ENCODE data around the gene POLDIP2. TPM values are rescaled to one million over a fixed set of nuclear protein-coding genes. Genes with fewer than 3 reads are reported as not detected.
A peak's percentile ranks its signal among the peaks of the same experiment; 100 is the strongest.

Gene POLDIP2
- total and polyA plus RNA-seq, 2 donors (not counting 3 experiments of a cell fraction or from before 2014, with no cell fraction given), result 82.6 to 85.2 TPM

GRCh38 chr17:28370035-28370743 is 12.9 kb upstream of the POLDIP2 start, which contains the start of gene VTN:
Gene VTN, minus strand, starts transcription at chr17:28370307. Its CDS starts 104 bp downstream, at chr17:28370203.
- intact Hi-C loops (cut with micrococcal nuclease) (loop anchor here (1.0 kb wide), 1 partner anchor 13 kb away; the partner anchor contains the start of gene POLDIP2), dilution Hi-C loops (cut with MboI; ENCODE audit: extremely low pct_ligation_motif_present, low sequenced_read_pairs) (no loop called here)
- TF ChIP-seq POLR2AphosphoS5 (IDR thresholded peaks at IDR 0.05; ENCODE audit: insufficient read depth, low read depth, low read length), result peak; percentile 40
- peak; percentile 23 for TF ChIP-seq GATA2 (IDR thresholded peaks at IDR 0.05; ENCODE audit: insufficient read depth, insufficient read length, low read depth, low read length)
- TF ChIP-seq POLR2A (IDR thresholded peaks at IDR 0.05; ENCODE audit: low read depth, low read length), result no peak
- TF ChIP-seq CTCF (IDR thresholded peaks at IDR 0.05; ENCODE audit: extremely low read depth in 1 of 2, insufficient read depth in 1 of 2, low read depth in 1 of 2, low read length in 2 of 2), result no peak
- Histone ChIP-seq H3K9me3 (replicated peaks; ENCODE audit: control insufficient read depth, insufficient read depth, low read length) (no peaks in the 10 kb centered on the region), H3K4me2 (ENCODE audit: insufficient read depth, low read length) (peak within 1 kb of the TSS; percentile 74), H3K27me3 (ENCODE audit: control insufficient read depth in 2 of 2, insufficient read depth in 2 of 2, low read length in 2 of 2) (no peaks in the 10 kb centered on the region), H3K9ac (replicated peaks; ENCODE audit: extremely low read depth, insufficient read depth, low read length) (no peak within 1 kb of the TSS), H2AFZ (ENCODE audit: low read depth, low read length) (peak within 1 kb of the TSS; percentile 0), H4K20me1 (replicated peaks; ENCODE audit: control insufficient read depth, extremely low read depth, insufficient read depth, low read length) (no peaks in the 10 kb centered on the region), H3K79me2 (ENCODE audit: control insufficient read depth, insufficient read depth, low read length) (no peaks in the 10 kb centered on the region), H3K4me3 (replicated peaks in 1 of 3; ENCODE audit: insufficient read depth in 1 of 3, low read depth in 1 of 3, low read length in 3 of 3) (no peak within 1 kb of the TSS), H3K9me1 (replicated peaks; ENCODE audit: control insufficient read depth, extremely low read depth, insufficient read depth, low read length) (no peaks in the 10 kb centered on the region), H3K27ac (ENCODE audit: insufficient read depth, low read depth, low read length) (no peak within 1 kb of the TSS), H3K4me1 (ENCODE audit: control insufficient read depth, extremely low read depth, insufficient read depth, low read length) (peaks cover 13% of the 10 kb centered on the region), H3K36me3 (ENCODE audit: control insufficient read depth in 2 of 2, extremely low read depth in 1 of 2, insufficient read depth in 2 of 2, low read length in 2 of 2) (no peaks in the 10 kb centered on the region)
- ChIA-PET POLR2A (interaction anchor here (1.6 kb wide), 1 partner anchor 23 kb away, joined by 4 read pairs; no protein-coding TSS in a partner anchor), CTCF (interaction anchor here (0.7 to 6.7 kb wide), 3 partner anchors 14 to 46 kb away, joined by 3 to 36 read pairs (median 4); no protein-coding TSS in a partner anchor)
- DNase-seq (ENCODE audit: low read depth, low spot score) (peak; percentile 16), FAIRE-seq (peak; percentile 68)
- no TSS peak for BruUV-seq (replicated peaks)

Measured in endothelial cell of umbilical vein (primary cell).